NCI-H1417 (cell line): ENCODE data around the gene GLI1.
"Not testable (repeated sequence)": the region's sequence is repeated elsewhere in the genome, so short reads cannot be mapped to it uniquely, and the experiment has no call there.

ENCODE experiments used
- DNase-seq, 3 experiments: peaks; one replicate each; lab custom pipeline; 2025; lab: John Stamatoyannopoulos, UW

The GLI1 gene

DNA sequence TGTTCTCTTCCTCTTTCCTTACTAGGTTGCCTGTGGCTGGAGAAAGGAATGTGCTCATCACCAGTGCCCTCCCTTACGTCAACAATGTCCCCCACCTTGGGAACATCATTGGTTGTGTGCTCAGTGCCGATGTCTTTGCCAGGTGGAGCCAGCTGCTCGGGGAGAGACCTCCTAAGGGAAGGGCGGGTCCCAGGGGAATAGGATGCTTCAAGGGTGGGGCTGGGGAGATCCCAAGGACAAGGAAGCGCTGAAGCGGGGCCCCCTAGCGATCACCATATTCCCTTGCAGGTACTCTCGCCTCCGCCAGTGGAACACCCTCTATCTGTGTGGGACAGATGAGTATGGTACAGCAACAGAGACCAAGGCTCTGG, 38.5 kb downstream of the GLI1 start:
- DNase-seq: no peak

DNA sequence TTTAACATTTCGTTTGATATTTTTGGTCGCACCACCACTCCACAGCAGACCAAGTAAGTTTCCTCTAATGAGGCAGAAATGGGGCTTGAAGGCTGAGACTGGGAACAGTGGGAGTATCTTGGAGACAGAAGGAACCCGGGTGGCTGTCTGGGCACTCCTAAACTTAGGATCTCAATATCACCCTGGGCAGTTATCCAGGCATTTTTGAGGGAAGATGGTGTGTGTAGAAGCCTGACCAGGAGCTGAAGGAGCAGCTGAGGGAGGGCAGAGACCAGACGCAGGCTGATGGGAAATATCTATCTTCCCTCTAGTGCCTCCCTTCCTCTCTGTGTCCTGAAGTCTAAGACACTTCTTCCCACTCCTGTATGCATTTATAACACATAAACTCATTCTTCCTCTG, 39.0 kb downstream of the GLI1 start:
- no peak for DNase-seq

DNA sequence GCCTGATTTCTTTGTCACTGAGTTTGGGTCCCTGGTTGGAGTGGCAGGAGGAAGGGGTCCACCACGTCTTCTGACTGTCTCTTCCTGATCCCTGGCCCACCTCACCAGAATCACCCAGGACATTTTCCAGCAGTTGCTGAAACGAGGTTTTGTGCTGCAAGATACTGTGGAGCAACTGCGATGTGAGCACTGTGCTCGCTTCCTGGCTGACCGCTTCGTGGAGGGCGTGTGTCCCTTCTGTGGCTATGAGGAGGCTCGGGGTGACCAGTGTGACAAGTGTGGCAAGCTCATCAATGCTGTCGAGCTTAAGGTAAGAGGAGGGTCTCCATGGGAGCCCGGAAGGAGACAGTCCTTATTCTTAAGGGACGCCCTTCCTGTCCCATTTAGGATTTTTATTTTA, 40.6 kb downstream of the GLI1 start:
- no peak for DNase-seq

- DNase-seq: not testable (repeated sequence)
These were observed 42.9 kb downstream of the GLI1 start for GRCh38 chr12:57502311-57502969.

- DNase-seq: not testable (repeated sequence)
These were observed 47.0 kb downstream of the GLI1 start for GRCh38 chr12:57506541-57506940.

GRCh38 chr12:57507796-57508195, 48.2 kb downstream of the GLI1 start:
- not testable (repeated sequence) for DNase-seq

GRCh38 chr12:57511161-57511560, 51.6 kb downstream of the GLI1 start:
- DNase-seq: no peak

GRCh38 chr12:57511588-57512325, 52.2 kb downstream of the GLI1 start:
- no peak for DNase-seq

DNA sequence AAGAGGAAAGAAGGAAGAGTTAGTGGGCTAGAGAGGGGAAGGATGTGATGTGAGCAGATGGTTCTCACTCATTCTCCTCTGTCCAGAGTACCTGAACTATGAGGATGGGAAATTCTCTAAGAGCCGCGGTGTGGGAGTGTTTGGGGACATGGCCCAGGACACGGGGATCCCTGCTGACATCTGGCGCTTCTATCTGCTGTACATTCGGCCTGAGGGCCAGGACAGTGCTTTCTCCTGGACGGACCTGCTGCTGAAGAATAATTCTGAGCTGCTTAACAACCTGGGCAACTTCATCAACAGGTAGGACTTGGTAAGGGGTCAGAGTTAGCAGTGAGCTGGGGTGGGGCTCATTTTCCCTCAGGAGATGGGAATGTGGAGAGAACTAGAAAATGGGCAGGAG, 53.1 kb downstream of the GLI1 start:
- no peak for DNase-seq

GRCh38 chr12:57513266-57513665, 53.7 kb downstream of the GLI1 start:
- no peak for DNase-seq

DNA sequence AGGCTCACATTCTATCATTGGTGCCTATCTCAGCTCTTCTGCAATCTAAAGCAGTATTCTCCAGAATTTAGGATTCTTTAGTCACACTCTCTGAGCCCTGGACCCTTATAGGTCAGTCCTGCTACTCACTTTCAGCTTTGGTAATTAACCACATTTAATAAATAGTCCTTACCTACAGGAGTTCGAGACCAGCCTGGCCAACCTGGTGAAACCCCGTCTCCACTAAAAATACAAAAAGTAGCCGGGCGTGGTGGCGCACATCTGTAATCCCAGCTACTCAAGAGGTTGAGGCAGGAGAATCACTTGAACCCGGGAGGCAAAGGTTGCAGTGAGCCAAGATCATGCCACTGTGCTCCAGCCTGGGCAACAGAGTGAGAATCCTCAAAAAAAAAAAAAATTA, 54.1 kb downstream of the GLI1 start:
- DNase-seq: not testable (repeated sequence)

- DNase-seq: not testable (repeated sequence)
These were observed 54.7 kb downstream of the GLI1 start for GRCh38 chr12:57514246-57514645.

GRCh38 chr12:57514720-57515407, 55.3 kb downstream of the GLI1 start:
- peak in 2 of 3 experiments; percentile 66 to 81 for DNase-seq

- no peak for DNase-seq
These were observed 55.9 kb downstream of the GLI1 start for GRCh38 chr12:57515408-57515933.

- no peak for DNase-seq
These were observed 56.5 kb downstream of the GLI1 start for GRCh38 chr12:57515934-57516541.

DNA sequence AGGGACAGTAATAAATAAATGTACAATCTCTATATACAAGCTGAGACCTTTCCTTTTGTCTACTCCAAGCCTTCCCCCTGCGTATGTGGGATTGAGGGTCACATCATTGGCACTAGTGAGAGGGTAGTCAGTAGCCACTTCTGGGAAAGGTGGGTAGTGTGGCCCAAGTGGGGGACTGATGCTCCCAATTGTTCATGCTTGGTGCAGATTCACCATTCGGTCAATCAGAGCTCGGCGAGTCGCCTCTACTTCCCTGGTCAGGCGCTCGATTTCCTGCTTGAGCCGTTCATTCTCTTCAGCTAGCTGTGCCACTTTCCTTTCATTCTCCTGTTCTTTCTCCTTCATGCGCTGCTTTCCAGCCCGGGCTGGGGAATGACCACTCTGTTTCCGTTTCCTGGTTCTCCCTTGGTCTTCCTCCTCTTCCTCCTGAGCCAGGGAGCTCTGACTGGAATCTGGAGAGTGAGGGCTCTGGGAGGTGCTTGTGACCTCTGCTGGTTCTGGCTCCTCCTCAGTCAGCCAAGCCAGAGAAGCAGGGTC, 57.1 kb downstream of the GLI1 start:
- DNase-seq: no peak

DNA sequence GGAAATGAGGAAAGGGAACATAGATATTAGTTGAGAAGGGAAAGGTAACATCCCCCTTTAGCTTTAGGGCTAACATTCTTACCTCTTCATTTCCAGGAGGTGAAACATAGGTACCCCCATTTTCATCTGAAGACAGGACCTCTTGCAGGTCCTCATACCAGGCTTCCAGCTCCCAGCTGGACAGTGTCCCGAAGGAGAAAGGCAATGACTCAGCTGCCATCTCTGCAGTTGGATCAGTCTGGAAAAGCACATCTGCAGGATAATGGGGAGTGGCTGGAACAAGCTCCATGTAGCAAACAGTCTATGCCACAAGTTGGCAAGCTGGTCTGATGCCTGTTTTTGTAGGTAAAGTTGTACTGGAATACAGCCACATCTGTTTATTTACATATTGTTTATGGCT, 57.6 kb downstream of the GLI1 start:
- no peak for DNase-seq

- DNase-seq: not testable (repeated sequence)
These were observed 58.1 kb downstream of the GLI1 start for GRCh38 chr12:57517718-57518117.

DNA sequence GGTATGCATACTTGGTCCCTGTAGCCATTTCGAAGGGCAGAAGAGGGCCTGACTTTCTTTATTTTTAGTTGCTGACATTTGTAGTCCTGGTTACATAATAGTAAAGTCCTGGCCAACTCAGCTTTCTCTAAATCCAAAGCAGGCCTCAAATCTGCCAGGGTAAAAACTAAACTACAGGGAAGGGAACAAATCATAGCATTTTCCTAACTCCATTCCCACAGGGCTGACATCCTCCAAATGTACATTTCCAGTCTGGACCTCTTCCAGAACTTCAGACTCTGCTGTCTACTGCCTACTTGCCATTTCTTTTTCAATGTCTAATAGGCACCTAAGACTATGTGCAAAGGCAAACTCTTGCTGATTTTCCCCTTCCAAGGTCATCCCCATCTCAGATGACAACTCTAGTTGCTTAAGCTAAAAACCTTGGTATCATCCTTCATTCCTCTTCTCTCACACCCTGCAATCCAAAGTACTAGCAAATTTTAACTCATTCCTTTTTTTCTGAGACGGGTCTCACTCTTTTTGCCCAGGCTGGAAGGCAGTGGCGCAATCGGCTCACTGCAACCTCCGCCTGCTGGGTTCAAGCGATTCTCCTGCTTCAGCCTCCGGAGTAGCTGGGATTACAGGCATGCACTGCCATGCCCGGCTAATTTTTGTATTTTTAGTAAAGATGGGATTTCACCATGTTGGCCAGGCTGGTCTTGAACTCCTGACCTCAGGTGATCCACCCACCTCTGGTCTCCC, 58.8 kb downstream of the GLI1 start:
- DNase-seq: no peak

- peak in 1 of 3 experiments; percentile 25 for DNase-seq
These were observed 59.6 kb downstream of the GLI1 start for GRCh38 chr12:57518920-57519795.

DNA sequence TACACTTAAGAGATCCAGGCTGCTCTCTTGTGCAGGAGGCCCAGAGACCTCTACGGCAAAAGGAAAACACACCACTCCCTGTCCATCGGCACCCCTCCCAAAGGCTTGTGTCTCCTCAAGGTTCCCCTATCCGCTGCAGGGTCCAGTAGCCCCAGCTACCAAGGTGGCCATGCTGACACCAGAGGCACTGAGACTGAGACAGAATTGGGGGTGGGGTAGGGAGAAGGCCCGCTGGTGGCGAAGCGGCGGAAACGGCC, 60.1 kb downstream of the GLI1 start:
- peak in 1 of 3 experiments; percentile 79 for DNase-seq
